Natural killer cell (primary cell): ENCODE results near the gene ATOSA. TPM values are rescaled to one million over a fixed set of nuclear protein-coding genes. Genes with fewer than 3 reads are reported as not detected.

Experiments used
- ATAC-seq, 3 donors: fragments of 150-1000 bp in 2 of 3; fragments of 200-7000 bp in 1 of 3; cut with Tn5 transposase; 1 replicate in 1 of 3; 2 replicates in 2 of 3; pipeline ENCODE4 v1.10.0; 2021; ENCODE audit warnings: mild to moderate bottlenecking in 2 of 3, moderate library complexity in 2 of 3
- DNase-seq, 2 donors: peaks; one replicate each; pipeline versions ENCODE4 v3.0.0 to v3.0.0-alpha.2; 2013 to 2021; ENCODE audit warnings: mixed read lengths in 1 of 2
- H3K27ac ChIP-seq: one replicate; pipeline ENCODE4 v1.5.1; 2013; ENCODE audit warnings: mild to moderate bottlenecking, low read length
- H3K27me3 ChIP-seq: one replicate; pipeline ENCODE4 v1.6.1; 2013; ENCODE audit warnings: low read length; ENCODE audit not compliant: control insufficient read depth, insufficient read depth
- H3K36me3 ChIP-seq: one replicate; pipeline ENCODE4 v1.6.1; 2013; ENCODE audit warnings: low read length; ENCODE audit not compliant: control insufficient read depth, insufficient read depth
- H3K4me1 ChIP-seq: one replicate; pipeline ENCODE4 v1.6.1; 2013; ENCODE audit warnings: low read length; ENCODE audit not compliant: control insufficient read depth, insufficient read depth
- H3K4me3 ChIP-seq: one replicate; pipeline ENCODE4 v1.5.1; 2013; ENCODE audit warnings: low read length
- H3K9me3 ChIP-seq: one replicate; pipeline ENCODE4 v1.6.1; 2013; ENCODE audit warnings: low read length; ENCODE audit not compliant: control insufficient read depth, insufficient read depth
- H3K27ac Mint-ChIP-seq, 2 donors: one replicate each; pipeline ENCODE4 v1.8.0; 2022; ENCODE audit warnings: mild to moderate bottlenecking in 2 of 2, mixed read lengths in 2 of 2, moderate library complexity in 1 of 2
- H3K27me3 Mint-ChIP-seq, 2 donors: one replicate each; pipeline ENCODE4 v1.8.0; 2022; ENCODE audit warnings: low read depth in 2 of 2, mixed read lengths in 2 of 2
- H3K36me3 Mint-ChIP-seq: one replicate; pipeline ENCODE4 v1.8.0; 2022; ENCODE audit warnings: mixed read lengths
- H3K4me1 Mint-ChIP-seq, 2 donors: one replicate each; pipeline ENCODE4 v1.8.0; 2022; ENCODE audit warnings: mixed read lengths in 2 of 2
- H3K4me3 Mint-ChIP-seq: one replicate; pipeline ENCODE4 v1.8.0; 2022; ENCODE audit warnings: mild to moderate bottlenecking, moderate library complexity, mixed read lengths
- H3K9me3 Mint-ChIP-seq, 2 donors: one replicate each; pipeline ENCODE4 v1.8.0; 2022; ENCODE audit warnings: mixed read lengths in 2 of 2
- CTCF ChIP-seq: fragments of 200-600 bp; IDR thresholded peaks from one replicate; pipeline ENCODE4 v1.8.0; 2022; ENCODE audit warnings: antibody characterized with exemption
- WGBS: methylation state at CpG from one replicate; pipeline ENCODE4 v1.1.7; 2013; ENCODE audit warnings: missing lambda C conversion rate; ENCODE audit not compliant: insufficient coverage; 5-methylcytosine and 5-hydroxymethylcytosine counted together
- intact Hi-C: fragments of 100-400 bp; cut with micrococcal nuclease; formaldehyde crosslinking; loops from one replicate; pipeline ENCODE4 v1.14.2; 2022
- total RNA-seq, 4 donors: library from RNA; stranded (reverse); fragments of 120-200 nt in 1 of 4; gene quantifications; one replicate each; pipeline versions ENCODE4 v1.2.3 to v1.2.4, GENCODE V29; 2013 to 2022

Gene ATOSA
- total RNA-seq, 3 donors from 2014 or later (not counting 1 experiment from before 2014, with no cell fraction given), result 107 to 127 (median 114) TPM

GRCh38 chr15:52678468-52679231, 538 bp downstream of the ATOSA start:
- Histone ChIP-seq H3K36me3 (peaks cover 24% of the 10 kb centered on the region), H3K9me3 (no peaks in the 10 kb centered on the region), H3K4me1 (peaks cover 17% of the 10 kb centered on the region), H3K27me3 (no peaks in the 10 kb centered on the region), H3K27ac (peak overlapping the region; percentile 98), H3K4me3 (peak overlapping the region; percentile 93)
- peaks cover 41 to 51% of the 10 kb centered on the region in 2 donors for H3K4me1 Mint-ChIP-seq
- H3K9me3 Mint-ChIP-seq, result no peaks in the 10 kb centered on the region
- intact Hi-C loops, result loop anchor here (2.0 kb wide), 2 partner anchors 110 to 150 kb away; partner anchors contain the start of genes ARPP19 and MYO5A
- ATAC-seq (peak; percentile 56 to 79 (median 59)), DNase-seq (peak; percentile 65 to 73)
- TF ChIP-seq CTCF, result no peak
- peak overlapping the region; percentile 99 for H3K4me3 Mint-ChIP-seq
- H3K36me3 Mint-ChIP-seq, result no peaks in the 10 kb centered on the region
- peak overlapping the region; percentile 97 for H3K27ac Mint-ChIP-seq
- under 1% methylated on average over 70 of the region's 70 CpGs for WGBS
- H3K27me3 Mint-ChIP-seq, result no peaks in the 10 kb centered on the region

- 0% methylated on average over 16 of the region's 16 CpGs for WGBS
- H3K36me3 Mint-ChIP-seq, result peaks cover 5% of the 10 kb centered on the region
- no peaks in the 10 kb centered on the region for H3K27me3 Mint-ChIP-seq
- peaks cover 32% of the 10 kb centered on the region for H3K36me3 ChIP-seq
- peaks cover 15% of the 10 kb centered on the region for H3K4me1 ChIP-seq
- peaks cover 43 to 47% of the 10 kb centered on the region in 2 donors for H3K4me1 Mint-ChIP-seq
- peak overlapping the region; percentile 93 for H3K4me3 ChIP-seq
- no peaks in the 10 kb centered on the region for H3K9me3 ChIP-seq
- H3K4me3 Mint-ChIP-seq, result peak overlapping the region; percentile 99
- TF ChIP-seq CTCF, result no peak
- ATAC-seq (peak; percentile 49 to 69 (median 51)), DNase-seq (peak; percentile 49 to 80)
- peak overlapping the region; percentile 97 for H3K27ac Mint-ChIP-seq
- intact Hi-C loops, result loop anchor here (2.0 kb wide), 2 partner anchors 109 to 149 kb away; partner anchors contain the start of genes ARPP19 and MYO5A
- H3K9me3 Mint-ChIP-seq, result no peaks in the 10 kb centered on the region
- H3K27ac ChIP-seq, result peak overlapping the region; percentile 98
- H3K27me3 ChIP-seq, result no peaks in the 10 kb centered on the region
Observed at GRCh38 chr15:52677593-52678467, 1.4 kb downstream of the ATOSA start.

GRCh38 chr15:52674831-52675230, 4.4 kb downstream of the ATOSA start:
- Mint-ChIP-seq H3K27me3 (no peaks in the 10 kb centered on the region), H3K27ac (peak overlapping the region in 1 of 2 donors; percentile 97), H3K9me3 (no peaks in the 10 kb centered on the region), H3K4me1 (peaks cover 52 to 53% of the 10 kb centered on the region in 2 donors), H3K4me3 (no peak overlapping the region), H3K36me3 (peaks cover 16% of the 10 kb centered on the region)
- H3K9me3 ChIP-seq, result no peaks in the 10 kb centered on the region
- WGBS, result 100% methylated on average over 1 of the region's 4 CpGs
- peaks cover 53% of the 10 kb centered on the region for H3K36me3 ChIP-seq
- TF ChIP-seq CTCF, result no peak
- H3K4me1 ChIP-seq, result peaks cover 13% of the 10 kb centered on the region
- no peak for DNase-seq
- intact Hi-C loops, result no loop called here
- no peak for ATAC-seq
- no peaks in the 10 kb centered on the region for H3K27me3 ChIP-seq
- no peak overlapping the region for H3K27ac ChIP-seq
- H3K4me3 ChIP-seq, result no peak overlapping the region
